ENCODE data around the gene HADHB. TPM values are rescaled to one million over a fixed set of nuclear protein-coding genes. Genes with fewer than 3 reads are reported as not detected.
"Not testable (repeated sequence)": the region's sequence is repeated elsewhere in the genome, so short reads cannot be mapped to it uniquely, and the experiment has no call there.

The HADHB gene
- total RNA-seq, 1 experiment from 2014 or later = 41.3 TPM

DNA sequence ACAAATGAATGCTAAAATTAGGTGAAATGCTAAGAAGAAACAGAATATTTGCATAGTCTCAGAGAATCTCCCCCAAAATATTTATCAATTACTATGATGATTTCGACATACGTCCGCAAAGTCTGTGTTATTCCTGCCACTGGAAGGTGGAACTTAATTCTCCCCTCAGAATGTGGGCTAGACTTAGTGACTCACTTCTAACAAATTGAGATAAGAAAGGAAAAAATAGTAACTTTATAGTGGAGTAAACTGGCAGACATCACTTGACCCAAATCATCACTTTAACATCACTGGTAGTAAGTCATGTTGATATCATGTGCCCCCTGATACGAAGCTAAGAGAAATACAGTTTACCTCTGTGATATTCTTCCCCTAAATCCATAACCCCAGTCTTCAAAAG is 23.5 kb downstream of the HADHB start:
- DNase-seq = no peak
- no peak overlapping the region for H2AK5ac ChIP-seq (ENCODE audit: insufficient read length, low read length)
- H2BK20ac ChIP-seq (ENCODE audit: low read depth, low read length, poor library complexity, severe bottlenecking) = no peak overlapping the region
- Mint-ChIP-seq H3K4me1 (no peaks in the 10 kb centered on the region), H3K27me3 (ENCODE audit: low read depth) (no peaks in the 10 kb centered on the region), H3K9me3 (no peaks in the 10 kb centered on the region), H3K27ac (no peak overlapping the region), H3K36me3 (ENCODE audit: insufficient read depth in 1 of 3, low read depth in 3 of 3) (peaks cover 0 to 11% (median 5%) of the 10 kb centered on the region in 3 experiments; a peak in 2 of 7 replicates), H3K4me3 (no peak overlapping the region)
- H2BK120ac ChIP-seq (ENCODE audit: low read depth, low read length, poor library complexity, severe bottlenecking) = no peak overlapping the region
- H3K79me1 ChIP-seq (ENCODE audit: insufficient read depth, low read depth, low read length, poor library complexity, severe bottlenecking) = no peaks in the 10 kb centered on the region
- H3K27me3 ChIP-seq (ENCODE audit: insufficient read depth, low read length) = no peaks in the 10 kb centered on the region
- no peak overlapping the region for H2AFZ ChIP-seq (ENCODE audit: low read length)
- no peak overlapping the region for H3K9ac ChIP-seq (ENCODE audit: extremely low read depth, insufficient read length, low read length)
- no peaks in the 10 kb centered on the region for H3K79me2 ChIP-seq (ENCODE audit: insufficient read depth, low read length)
- H4K20me1 ChIP-seq (ENCODE audit: control insufficient read depth, insufficient read depth, insufficient read length) = no peaks in the 10 kb centered on the region
- H2BK15ac ChIP-seq (ENCODE audit: low read depth, low read length) = no peak overlapping the region
- no peak overlapping the region for H3K18ac ChIP-seq (ENCODE audit: insufficient read length, low read depth, low read length)
- no peak overlapping the region for H3K27ac ChIP-seq (ENCODE audit: insufficient read length, low read depth, low read length)
- no peaks in the 10 kb centered on the region for H3K4me1 ChIP-seq (ENCODE audit: insufficient read depth, low read length)
- H3K9me3 ChIP-seq (ENCODE audit: control insufficient read depth, low read depth, low read length) = no peaks in the 10 kb centered on the region
- H3K14ac ChIP-seq (ENCODE audit: insufficient read depth, low read length) = no peak overlapping the region
- H3K4ac ChIP-seq (ENCODE audit: low read depth, low read length) = no peak overlapping the region
- H2BK5ac ChIP-seq (ENCODE audit: insufficient read length, low read length) = no peak overlapping the region
- no peaks in the 10 kb centered on the region for H3K23me2 ChIP-seq (ENCODE audit: insufficient read length, low read depth, low read length, poor library complexity, severe bottlenecking)
- H3K56ac ChIP-seq (ENCODE audit: insufficient read length, low read depth, low read length) = no peak overlapping the region
- H2BK12ac ChIP-seq (ENCODE audit: insufficient read length, low read depth, low read length) = no peak overlapping the region
- no peak overlapping the region for H3K23ac ChIP-seq (ENCODE audit: insufficient read length, low read depth, low read length)
- no peak overlapping the region for H4K8ac ChIP-seq (replicated peaks; ENCODE audit: insufficient read length, low read depth, low read length)
- no peak overlapping the region for H3T11ph ChIP-seq (ENCODE audit: low read length)
- H4K91ac ChIP-seq (ENCODE audit: insufficient read length, low read depth, low read length) = no peak overlapping the region
- TF ChIP-seq CTCF (conservative IDR thresholded peaks at IDR 0.05) = no peak
- WGBS (ENCODE audit: extremely low coverage, insufficient read length, low lambda C conversion rate) = no CpG with 5 or more reads among the region's 4 CpGs
- no peak overlapping the region for H3K4me2 ChIP-seq (ENCODE audit: insufficient read depth, insufficient read length, low read length)
- no peak overlapping the region for H4K5ac ChIP-seq (ENCODE audit: insufficient read length, low read depth, low read length)

DNA sequence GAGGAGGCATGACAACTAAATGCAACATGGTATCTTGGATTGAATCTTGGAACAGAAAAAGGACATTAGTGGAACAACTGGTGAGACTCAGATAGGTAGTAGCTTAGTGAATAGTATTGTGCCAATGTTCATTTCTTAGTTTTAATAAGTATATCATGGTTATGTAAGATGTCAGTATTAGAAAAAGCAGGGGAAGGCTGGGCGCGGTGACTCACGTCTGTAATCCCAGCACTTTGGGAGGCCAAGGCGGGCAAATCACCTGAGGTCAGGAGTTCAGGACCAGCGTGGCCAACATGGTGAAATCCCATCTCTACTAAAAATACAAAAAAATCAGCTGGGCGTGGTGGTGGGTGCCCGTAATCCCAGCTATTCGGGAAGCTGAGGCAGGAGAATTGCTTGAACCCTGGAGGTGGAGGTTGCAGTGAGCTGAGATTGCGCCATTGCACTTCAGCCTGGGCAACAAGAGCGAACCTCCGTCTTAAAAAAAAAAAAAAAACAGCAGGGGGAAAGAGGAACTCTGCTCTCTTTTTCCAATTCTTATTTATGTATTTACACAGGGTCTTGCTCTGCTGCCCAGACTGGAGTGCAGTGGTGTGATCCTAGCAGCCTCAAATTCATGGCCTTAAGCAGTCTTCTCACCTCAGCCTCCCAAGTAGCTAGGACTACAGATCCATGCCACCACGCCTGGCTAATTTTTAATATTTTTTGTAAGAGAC is 24.1 kb downstream of the HADHB start:
- not testable (repeated sequence) for H4K5ac ChIP-seq (ENCODE audit: insufficient read length, low read depth, low read length); H3K36me3 Mint-ChIP-seq (ENCODE audit: insufficient read depth in 1 of 3, low read depth in 3 of 3)

More for the DNA sequence above, 24.1 kb downstream of the HADHB start:
- H3K79me2 ChIP-seq (ENCODE audit: insufficient read depth, low read length); H4K8ac ChIP-seq (replicated peaks; ENCODE audit: insufficient read length, low read depth, low read length); H4K91ac ChIP-seq (ENCODE audit: insufficient read length, low read depth, low read length); H3K4me1 Mint-ChIP-seq; H3K27ac ChIP-seq (ENCODE audit: insufficient read length, low read depth, low read length); H3K27me3 Mint-ChIP-seq (ENCODE audit: low read depth); H2AFZ ChIP-seq (ENCODE audit: low read length); H3T11ph ChIP-seq (ENCODE audit: low read length); H3K56ac ChIP-seq (ENCODE audit: insufficient read length, low read depth, low read length); H3K4ac ChIP-seq (ENCODE audit: low read depth, low read length); H3K79me1 ChIP-seq (ENCODE audit: insufficient read depth, low read depth, low read length, poor library complexity, severe bottlenecking); H3K23ac ChIP-seq (ENCODE audit: insufficient read length, low read depth, low read length); H3K4me1 ChIP-seq (ENCODE audit: insufficient read depth, low read length); H2AK5ac ChIP-seq (ENCODE audit: insufficient read length, low read length); H2BK5ac ChIP-seq (ENCODE audit: insufficient read length, low read length); H3K9ac ChIP-seq (ENCODE audit: extremely low read depth, insufficient read length, low read length); DNase-seq; H3K4me2 ChIP-seq (ENCODE audit: insufficient read depth, insufficient read length, low read length); H3K27ac Mint-ChIP-seq; H2BK20ac ChIP-seq (ENCODE audit: low read depth, low read length, poor library complexity, severe bottlenecking); H3K9me3 ChIP-seq (ENCODE audit: control insufficient read depth, low read depth, low read length); H2BK120ac ChIP-seq (ENCODE audit: low read depth, low read length, poor library complexity, severe bottlenecking); H2BK12ac ChIP-seq (ENCODE audit: insufficient read length, low read depth, low read length); H3K4me3 Mint-ChIP-seq; H3K14ac ChIP-seq (ENCODE audit: insufficient read depth, low read length); H3K27me3 ChIP-seq (ENCODE audit: insufficient read depth, low read length); H2BK15ac ChIP-seq (ENCODE audit: low read depth, low read length); H4K20me1 ChIP-seq (ENCODE audit: control insufficient read depth, insufficient read depth, insufficient read length); H3K9me3 Mint-ChIP-seq; H3K23me2 ChIP-seq (ENCODE audit: insufficient read length, low read depth, low read length, poor library complexity, severe bottlenecking); H3K18ac ChIP-seq (ENCODE audit: insufficient read length, low read depth, low read length): not testable (repeated sequence)
- WGBS (ENCODE audit: extremely low coverage, insufficient read length, low lambda C conversion rate) = no CpG with 5 or more reads among the region's 12 CpGs

Data from H9 (cell line).